HUDEP-2 (cell line): ENCODE results near the gene L3MBTL4.
"Not testable (repeated sequence)": the region's sequence is repeated elsewhere in the genome, so short reads cannot be mapped to it uniquely, and the experiment has no call there.

Source experiments
- DNase-seq, 76 experiments: peaks; one replicate each; lab custom pipeline; 2025; ENCODE audit not compliant: unreplicated experiment in 76 of 76; lab: John Stamatoyannopoulos, UW

L3MBTL4 gene

DNA sequence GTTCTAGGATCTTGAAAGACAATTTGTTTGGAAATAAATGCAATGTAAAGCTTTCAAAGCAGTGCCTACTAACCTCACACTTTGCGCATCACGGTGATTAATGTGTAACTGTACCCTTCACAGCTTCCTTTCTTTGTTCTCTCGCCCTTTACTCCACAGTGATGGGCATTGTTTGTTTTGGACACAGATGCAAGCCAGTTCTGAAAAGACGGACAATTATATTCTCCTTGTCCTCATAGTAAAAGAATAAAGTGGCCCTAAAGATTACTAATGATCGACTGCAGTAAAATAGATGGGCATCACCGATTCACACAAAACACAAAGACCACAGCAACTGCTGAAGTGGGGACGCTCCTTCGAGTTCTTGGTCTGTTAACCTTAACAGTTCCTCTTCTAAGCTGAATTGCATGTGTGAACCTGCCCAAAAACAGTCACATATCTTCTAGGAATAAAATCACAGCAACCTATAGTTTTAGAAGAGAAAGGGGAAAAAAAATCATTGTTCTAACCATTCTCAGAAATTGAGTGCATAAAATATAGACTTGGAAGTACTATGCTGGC, 7.7 kb downstream of the L3MBTL4 start:
- no peak for DNase-seq

DNA sequence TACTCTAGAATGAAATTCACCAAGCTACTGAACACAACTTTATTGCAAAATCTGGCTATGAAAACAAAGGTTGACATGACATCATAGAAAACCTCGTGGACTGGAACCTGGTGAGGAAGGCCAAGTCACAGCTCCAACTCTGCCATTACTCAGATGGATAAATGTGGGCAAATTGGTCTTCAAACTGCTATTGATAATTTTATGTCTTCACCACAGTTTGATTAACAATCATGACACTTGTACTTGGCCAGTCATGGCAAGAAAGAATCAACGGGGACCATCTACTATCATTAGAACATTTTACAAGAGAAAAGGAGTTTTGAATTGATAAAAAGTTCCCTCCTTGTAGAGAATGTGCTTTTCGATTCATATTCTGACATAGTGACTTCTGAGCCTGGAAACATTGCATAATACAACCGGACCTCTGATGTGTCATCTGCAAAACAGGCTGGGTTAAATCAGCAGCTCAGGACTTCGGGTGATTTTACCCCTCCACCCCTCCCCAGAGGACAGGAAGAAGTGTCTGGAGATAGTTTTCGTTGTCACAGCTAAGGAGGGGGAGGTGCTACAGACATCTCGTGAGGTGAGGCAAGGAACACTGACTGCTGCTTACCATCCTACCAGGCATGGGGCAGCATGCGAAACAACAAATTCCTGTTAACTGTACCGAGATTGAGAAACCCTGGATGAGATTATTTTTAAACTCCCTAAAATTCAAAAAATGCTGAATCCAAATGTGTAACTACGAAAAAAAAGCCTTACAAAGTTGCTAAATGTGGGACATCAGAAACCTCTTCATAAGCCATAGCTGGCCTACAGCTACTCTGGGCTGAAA, 8.4 kb downstream of the L3MBTL4 start:
- no peak for DNase-seq

DNA sequence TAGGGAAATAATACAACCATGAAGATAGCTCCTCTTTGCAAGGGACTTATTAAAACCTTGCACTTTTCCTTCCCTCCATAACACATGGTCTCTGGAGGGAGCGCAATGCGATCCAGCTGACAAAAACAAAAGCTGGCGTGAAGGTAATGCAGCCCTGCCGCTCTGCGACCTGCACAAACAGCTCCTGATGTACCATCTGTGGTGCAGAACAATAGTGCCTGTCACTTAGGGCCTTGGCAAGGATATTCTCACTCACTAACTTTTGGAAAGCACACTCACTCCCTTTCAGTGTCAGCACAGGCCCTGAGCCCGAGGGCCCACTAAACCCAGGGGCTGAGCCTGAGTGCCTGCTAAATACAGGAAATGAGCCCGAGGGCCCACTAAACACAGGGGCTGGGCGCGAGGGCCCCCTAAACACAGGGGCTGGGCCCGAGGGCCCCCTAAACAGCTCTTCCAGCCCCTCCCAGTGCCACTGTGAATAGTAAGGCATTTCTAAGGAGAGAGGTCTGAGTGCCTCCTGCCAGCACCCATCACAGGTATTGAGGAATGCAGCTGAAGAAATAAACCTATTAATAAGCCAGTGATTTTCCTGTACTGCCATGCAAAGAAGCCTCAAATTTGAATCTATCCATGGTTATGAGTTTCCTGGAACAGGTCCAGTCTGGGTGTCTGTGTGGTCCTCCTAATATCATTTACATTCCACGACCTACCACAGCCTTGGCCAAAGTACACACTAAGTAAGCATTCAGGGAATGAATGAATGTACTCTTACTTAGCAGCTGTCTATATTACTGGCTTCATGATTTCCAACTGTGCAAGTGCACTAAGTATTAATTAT, 9.3 kb downstream of the L3MBTL4 start:
- no peak for DNase-seq

DNA sequence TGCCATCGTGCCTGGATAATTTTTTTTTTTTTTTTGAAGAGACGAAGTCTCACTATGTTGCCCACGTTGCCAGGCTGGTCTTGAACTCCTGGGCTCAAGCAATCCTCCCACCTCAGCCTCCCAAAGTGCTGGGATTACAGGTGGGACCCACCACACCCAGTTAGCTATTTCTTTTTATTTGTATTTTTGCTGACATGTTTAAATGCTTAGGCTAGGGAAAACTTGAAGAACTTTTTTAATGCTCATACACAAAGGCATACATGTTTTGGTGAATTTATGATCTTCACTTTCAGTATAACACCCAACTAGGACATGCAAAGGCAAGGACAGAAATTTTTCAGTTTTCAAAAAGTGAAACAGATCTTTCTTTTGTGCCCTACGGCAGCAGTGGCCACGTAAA, 9.9 kb downstream of the L3MBTL4 start:
- no peak for DNase-seq

DNA sequence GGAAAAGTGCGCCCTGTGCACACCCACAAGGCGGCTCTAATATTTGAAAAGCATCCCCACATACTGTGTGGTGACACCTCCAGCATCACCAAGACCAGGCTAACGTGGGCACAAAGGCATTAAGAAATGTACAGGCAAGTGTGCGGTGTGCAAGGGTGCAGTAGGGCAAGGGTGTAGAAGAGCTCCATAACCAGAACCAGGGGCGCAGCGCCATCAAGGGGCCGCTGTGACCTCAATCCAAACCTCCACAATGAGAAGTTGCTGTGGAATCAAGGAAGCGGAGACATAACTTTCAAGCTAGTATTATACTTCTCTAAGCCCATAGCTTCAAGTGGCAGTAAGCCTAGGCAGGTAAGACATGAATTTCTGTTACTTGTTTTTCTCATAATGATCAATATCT, 13.0 kb downstream of the L3MBTL4 start:
- DNase-seq: peak in 1 of 76 experiments; percentile 0

DNA sequence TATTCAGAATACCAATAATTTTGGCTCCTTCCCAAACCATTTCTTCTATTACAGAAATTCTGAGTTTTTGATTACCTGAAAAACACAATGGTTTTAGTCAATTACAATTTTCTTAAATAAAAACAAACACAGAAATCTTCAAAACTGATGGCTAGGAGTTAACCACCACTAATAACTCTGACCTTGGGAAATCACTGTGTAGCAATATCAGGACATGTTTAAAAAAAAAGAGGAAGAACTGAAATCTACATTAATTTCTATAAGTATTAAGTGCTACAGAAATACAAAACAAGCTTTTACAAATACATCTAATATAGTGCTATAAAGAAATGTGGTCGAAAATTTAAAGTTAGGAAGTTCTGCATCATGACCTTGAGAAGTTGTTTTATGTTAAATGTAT, 14.9 kb downstream of the L3MBTL4 start:
- DNase-seq: no peak

DNA sequence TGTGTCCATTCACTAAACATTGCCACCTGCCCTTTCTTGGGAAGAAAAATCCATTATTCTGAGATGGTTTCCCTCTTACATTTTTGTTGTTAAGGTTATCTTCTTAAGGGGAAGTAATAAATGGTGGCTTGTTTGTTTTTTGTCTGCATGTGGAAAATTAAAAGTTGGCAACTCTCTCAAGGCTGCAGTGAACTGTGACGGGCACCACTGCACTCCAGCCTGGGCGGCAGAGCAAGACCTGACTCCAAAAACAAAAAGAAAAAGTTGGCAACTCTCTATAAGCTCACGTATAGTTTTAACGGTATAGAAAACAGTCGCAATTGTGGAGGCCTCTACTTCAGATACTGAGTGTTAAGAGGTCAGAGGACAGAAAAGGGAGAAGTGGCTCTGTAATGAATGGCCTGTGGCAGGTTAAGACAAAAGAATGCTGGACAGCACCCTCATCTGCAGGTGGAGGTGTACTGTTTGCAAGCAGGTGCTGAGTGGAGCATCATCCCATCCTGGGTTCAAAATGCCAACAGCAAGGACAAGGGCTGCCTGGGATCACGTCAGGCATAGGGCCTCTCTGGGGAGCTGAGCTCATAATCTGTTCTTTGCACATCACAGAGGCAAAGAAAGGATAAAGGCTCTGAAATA, 16.7 kb downstream of the L3MBTL4 start:
- no peak for DNase-seq

DNA sequence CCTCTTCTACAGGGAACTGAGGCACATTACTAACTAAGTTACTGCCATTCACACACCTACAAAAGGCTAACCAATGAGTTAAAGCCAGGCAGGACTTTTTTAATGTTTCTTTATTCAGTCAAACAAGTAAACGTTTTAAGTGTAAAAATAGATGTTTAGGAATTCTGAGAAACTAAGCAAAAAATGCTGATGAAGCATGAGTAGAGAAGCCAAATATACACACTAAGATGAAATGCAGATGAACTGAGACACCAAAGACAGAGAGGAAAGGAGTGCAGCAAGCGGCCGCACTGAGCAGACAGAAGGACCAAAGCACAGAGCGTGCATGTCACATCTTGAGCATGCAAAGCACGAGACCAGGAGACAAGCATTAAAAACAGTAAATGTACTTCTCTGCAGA, 17.9 kb downstream of the L3MBTL4 start:
- DNase-seq: no peak

DNA sequence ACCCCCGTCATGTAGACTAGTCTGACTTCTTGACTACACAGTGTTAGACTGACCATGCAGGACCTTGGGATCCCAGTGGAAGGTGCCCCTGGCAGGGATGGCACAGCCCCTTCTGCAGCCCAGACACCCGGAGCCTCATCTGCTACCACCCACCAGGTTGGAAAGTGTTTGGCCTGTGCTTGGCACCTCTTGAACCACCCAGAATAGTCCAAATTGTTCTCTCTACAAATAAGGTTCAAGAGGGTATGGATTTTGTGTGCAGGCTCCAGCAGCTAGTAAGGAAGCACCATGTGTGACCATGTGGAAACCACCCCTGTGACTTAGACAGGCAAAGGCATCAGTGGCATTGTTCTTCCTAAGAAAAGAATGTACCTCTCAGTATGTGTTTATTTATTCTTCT, 18.4 kb downstream of the L3MBTL4 start:
- no peak for DNase-seq

DNA sequence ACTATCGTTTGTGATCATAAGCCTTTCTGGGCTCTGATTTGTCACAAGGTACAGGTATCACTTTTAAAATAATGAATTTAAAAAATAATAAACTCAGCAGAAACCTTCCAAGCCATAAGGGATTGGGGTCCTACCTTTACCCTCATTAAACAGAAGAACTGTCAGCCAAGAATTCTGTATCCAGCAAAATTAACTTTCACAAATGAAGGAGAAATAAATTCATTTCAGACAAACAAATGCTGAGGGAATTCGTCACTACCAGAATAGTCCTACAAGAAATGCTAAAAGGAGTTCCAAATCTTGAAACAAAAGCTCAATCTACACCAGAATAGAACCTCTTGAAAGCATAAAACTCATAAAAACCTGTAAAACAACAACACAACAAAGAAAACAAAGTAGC, 25.7 kb downstream of the L3MBTL4 start:
- no peak for DNase-seq

DNA sequence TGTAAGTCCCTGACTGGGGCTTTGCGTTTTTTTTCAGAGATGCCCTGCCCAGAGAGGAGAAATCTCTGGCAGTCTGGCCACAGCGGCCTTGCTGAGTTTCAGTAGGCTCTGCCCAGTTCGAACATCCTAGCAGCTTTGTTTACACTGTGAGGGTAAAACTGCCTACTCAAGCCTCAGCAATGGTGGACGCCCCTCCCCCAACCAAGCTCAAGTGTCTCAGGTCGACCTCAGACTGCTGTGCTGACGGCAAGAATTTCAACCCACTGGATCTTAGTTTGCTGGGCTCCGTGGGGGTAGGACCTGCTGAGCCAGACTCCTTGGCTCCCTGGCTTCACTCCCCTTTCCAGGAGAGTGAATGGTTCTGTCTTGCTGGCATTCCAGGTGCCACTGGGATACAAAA, 31.7 kb downstream of the L3MBTL4 start:
- no peak for DNase-seq

DNA sequence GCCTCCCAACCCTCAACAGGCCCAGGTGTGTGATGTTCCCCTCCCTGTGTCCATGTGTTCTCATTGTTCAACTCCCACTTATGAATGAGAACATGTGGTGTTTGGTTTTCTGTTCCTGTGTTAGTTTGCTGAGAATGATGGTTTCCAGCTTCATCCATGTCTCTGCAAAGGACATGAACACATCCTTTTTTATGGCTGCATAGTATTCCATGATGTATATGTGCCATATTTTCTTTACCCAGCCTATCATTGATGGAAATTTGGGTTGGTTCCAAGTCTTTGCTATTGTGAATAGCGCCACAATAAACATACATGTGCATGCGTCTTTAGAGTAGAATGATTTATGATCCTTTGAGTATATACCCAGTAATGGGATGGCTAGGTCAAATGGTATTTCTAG, 37.2 kb downstream of the L3MBTL4 start:
- DNase-seq: not testable (repeated sequence)

DNA sequence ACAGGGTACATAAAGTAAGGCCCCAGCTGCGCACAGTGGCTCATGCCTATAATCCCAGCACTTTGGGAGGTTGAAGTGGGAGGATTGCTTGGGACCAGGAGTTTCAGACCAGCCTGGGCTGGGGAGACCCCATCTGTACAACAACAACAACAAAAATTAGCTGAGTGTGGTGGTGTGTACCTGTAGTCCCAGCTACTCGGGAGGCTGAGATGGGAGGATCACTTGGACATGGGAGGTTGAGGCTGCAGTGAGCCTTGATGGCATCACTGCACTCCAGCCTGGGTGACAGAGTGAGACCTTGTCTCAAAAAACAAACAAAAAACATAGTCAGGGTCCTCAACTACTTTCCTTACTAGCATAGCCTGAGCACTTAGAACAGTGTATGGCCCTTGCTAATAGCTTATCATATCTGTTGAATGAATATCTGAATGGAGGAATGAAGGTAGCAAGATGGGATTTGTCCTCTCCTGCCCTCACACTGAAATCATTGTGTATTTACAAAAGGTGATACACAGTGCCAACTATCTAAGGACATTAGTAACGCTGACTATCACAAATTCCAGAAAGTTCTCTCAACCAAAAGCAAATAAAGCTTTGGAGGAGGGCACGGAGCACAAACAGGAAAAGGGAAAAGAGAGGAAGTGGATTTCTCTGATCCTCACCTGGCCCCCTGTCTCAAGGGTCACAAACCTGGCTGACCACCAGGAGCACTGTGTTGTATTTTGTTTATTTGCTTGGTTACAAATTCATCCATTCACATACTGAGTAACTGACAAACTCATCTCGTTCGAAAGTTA, 38.1 kb downstream of the L3MBTL4 start:
- no peak for DNase-seq

DNA sequence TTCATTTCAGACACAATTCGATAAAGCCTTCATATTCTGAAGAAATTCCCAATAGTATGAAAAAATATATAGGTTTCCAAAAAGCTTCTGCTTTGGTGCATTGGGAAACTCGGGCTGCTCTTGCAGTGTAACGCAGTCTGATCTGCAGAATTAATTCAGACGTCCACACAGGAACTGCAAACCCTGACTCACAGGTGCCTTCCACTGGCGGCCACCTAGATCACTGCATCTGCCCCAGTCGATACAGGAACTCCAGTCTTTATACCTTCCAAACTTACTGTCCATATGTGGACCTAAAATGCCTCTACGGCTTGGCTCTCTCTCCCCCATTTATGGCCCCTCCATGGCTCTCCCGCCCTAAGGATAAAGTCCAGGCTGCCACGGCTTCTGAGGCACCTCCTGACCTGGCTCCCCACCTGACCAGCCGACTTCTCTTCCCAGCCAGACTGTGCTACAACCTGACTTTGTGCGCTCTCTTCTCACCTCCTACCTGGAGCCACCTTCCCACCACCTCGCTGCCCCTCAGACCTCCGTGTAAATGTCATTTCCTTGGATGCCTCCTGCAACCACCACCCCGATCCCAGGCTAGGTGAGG, 39.7 kb downstream of the L3MBTL4 start:
- no peak for DNase-seq

DNA sequence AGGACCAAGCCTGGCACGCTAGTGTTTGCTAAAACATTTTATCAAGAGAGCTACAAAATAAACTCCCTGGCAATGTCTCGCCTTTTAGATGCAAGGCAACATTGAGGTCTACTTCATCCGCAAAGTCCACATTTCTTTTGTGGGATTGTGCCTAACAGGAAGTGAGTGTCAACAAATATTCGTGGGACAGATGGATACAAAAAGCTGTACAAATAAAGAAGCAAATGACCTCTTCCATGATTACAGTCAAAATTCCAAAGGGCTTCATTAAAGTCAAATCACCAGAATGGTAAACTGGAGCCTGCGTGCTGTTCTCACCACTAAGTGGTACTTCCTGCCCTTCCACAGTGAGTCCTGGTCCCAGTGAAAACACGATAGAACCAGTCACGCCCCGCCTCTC, 40.4 kb downstream of the L3MBTL4 start:
- DNase-seq: no peak

DNA sequence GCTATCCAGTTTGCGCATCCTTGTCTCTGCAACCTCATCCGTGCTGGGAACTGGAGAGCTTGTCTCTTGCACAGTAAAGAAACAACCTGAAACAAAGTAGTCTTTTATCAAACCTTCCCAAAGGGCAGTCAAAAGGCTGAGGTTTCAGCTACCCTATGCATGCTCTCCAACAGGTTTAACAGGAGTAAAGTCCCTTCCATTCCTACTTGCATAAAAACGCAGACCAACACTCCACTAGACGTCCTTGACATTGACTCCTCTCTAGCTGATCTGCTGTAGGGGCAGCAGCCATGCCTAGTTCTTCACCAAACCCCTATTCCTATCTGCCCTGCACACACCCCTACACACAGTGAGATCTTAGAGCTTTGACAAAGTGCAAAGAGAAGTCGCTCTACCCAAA, 41.5 kb downstream of the L3MBTL4 start:
- DNase-seq: no peak

DNA sequence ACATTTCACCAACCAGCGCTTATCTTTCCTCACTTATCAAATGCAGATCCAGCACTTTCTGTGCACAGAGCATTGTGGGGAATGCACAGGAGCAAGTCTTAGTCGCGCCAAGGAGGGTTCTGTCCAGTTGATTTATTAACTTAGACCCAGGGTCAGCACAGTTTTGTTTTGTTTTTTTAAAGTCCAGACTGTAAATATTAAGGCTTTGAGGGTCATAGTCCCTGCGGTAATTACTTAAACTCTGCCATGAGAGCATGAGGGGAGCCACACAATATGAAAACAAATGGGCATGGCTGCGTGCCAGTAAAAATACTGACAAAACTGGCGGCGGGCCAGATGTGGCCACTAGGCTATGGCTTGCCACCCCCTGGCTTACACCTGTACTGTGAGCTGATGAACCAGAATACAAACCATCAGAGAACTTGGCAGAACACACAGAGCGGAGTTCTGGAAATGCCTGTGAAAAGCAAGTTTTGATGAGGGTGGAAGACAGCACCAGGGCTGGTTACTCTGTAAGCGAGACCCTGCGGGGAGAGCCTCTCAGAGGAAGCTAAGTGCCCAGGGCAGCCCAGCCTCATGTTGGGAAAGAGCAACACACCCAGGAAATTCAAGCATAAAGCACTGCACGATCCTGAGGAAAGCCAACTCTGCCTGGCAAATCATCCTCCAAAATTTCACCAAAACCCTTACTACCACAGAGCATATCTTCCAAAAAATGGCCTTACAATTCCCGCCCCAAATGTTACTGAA, 43.6 kb downstream of the L3MBTL4 start:
- DNase-seq: no peak

DNA sequence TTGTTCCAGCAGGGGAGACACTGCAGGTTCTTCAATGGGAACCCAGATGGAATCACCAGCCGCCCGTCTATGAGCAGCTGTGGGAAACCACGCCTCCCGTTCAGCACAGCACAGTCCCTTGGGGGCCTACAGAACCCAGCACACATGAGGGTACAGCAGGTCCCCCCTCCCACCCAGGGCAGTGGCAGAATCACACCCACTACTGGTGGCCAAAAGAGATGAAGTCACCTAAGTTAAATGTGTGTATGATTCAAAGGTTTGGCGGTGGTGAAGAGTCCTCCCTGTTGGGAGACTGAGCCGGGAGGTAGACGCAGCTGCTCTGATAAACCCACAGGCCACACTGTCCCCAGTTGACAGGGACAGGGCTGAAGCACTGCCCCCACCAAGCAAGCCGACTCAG, 44.3 kb downstream of the L3MBTL4 start:
- no peak for DNase-seq

DNA sequence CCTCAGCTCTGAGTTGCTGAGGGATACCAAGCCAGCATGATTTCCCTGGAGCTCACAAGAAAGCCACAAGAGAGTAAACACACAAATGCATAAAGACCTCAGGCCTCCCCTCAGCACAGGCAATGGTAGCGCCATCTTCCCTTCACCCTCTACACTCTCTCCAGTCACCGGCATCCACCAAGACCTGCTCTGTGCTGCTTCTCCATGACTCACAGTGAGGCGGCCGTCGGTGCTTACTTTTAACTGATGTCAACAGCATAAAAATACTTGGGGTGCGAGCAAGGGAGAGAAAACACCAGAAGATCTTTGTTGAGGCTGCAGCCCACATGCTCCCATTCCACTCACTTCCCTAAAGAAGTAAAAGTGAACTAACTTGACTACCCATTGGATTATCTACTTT, 46.7 kb downstream of the L3MBTL4 start:
- no peak for DNase-seq
